GM12873 (cell line): ENCODE results near the gene TGM6.

Experiments used
- TF ChIP-seq, protein P1 (sequence below): IDR thresholded peaks from 2 replicates; pipeline ENCODE4 v1.5.1; 2012; ENCODE audit warnings: low read depth, mild to moderate bottlenecking, moderate library complexity, low read length, control low read depth; ENCODE audit not compliant: insufficient read depth; ENCODE audit errors: missing control alignments

The TGM6 gene

DNA sequence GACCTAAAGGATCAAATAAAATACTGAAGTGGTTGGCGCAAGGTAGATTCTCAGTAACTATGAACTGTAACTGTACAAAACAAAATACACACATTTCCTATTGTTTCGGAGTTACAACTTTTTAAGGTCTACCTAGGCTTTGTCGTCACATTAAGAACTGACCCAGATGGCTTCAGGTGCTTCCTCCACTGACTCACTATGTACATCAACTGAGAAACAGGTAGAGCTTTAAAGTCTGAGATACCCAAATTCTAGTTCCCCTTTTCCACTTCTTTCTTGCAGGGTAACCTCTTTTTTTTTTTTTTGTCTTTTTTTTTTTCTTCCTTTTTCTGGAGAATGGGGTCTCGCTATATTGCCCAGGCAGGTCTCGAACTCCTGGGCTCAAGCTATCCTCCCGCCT, 84.4 kb downstream of the TGM6 start:
- TF ChIP-seq, protein P1, sequence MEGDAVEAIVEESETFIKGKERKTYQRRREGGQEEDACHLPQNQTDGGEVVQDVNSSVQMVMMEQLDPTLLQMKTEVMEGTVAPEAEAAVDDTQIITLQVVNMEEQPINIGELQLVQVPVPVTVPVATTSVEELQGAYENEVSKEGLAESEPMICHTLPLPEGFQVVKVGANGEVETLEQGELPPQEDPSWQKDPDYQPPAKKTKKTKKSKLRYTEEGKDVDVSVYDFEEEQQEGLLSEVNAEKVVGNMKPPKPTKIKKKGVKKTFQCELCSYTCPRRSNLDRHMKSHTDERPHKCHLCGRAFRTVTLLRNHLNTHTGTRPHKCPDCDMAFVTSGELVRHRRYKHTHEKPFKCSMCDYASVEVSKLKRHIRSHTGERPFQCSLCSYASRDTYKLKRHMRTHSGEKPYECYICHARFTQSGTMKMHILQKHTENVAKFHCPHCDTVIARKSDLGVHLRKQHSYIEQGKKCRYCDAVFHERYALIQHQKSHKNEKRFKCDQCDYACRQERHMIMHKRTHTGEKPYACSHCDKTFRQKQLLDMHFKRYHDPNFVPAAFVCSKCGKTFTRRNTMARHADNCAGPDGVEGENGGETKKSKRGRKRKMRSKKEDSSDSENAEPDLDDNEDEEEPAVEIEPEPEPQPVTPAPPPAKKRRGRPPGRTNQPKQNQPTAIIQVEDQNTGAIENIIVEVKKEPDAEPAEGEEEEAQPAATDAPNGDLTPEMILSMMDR, result no peak

DNA sequence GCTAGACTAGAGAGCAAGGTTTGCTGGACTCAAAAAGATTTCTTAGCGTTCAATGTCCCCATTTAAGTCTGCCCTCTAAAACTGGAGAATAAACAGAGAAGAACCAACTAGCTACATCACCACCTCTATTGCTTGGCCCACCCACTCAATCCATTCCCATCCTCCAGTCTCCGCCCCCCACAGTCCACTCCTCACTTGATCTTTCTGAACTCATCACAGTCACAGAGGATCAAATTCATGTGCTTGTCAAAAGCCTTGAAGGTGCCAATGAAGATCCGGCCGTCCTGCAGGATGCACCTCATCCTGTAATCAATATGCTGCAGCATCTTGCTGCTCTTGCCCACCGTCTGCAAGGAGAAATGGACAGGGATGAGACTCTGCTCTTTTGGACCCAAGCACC, 86.7 kb downstream of the TGM6 start:
- TF ChIP-seq, protein P1, result no peak

DNA sequence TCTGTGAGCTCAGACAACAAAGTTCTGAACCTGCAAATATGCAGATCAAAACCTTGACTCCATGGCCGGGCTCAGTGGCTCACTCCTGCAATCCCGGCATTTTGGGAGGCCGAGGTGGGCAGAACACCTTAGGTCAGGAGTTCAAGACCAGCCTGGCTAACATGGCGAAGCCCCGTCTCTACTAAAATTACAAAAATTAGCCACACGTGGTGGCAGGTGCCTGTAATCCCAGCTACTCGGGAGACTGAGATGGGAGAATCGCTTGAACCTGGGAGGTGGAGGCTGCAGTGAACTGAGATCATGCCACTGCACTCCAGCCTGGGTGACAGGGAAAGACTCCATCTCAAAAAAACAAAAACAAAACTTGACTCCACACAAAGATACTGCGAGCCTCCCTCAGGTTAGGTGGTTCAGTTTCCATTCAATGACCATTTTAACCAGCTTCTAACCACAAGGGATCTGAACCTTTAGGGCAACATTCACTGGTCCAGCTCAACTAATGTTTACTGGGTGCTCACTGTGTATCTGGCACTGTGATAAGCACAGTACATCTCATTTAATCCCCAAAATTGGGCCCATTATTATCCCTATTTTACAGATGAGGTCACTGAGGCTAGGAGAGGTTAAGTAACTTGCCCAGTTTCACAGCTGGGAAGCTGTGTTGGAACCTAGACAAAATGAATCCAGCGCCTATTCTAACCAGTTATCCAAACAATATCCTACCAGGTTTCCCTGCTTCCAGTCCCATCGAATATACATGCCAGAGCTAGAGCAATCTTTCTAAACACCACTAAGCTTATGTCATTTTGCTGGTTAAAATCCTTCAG, 88.1 kb downstream of the TGM6 start:
- TF ChIP-seq, protein P1, result no peak

DNA sequence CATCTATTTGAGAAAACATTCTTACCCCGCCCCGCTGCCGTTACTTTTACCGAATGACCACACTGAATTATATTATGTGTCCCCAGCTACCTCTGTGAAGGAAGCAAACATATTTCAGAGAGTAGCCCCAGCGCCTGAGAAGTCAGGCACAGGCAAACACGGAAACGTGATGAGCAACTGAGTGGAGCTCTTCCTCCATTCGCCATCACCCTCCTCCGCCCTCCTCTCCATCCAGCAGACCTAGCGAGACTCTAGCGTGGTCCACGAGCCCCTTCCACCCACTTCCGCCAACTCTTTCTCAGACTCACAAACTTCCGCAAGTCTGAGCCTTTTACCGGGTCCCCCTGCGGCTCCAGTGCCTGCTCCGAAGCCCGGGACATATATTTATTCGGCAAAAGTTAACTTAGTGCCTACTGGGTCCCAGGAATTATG, 89.3 kb downstream of the TGM6 start:
- TF ChIP-seq, protein P1, result no peak

DNA sequence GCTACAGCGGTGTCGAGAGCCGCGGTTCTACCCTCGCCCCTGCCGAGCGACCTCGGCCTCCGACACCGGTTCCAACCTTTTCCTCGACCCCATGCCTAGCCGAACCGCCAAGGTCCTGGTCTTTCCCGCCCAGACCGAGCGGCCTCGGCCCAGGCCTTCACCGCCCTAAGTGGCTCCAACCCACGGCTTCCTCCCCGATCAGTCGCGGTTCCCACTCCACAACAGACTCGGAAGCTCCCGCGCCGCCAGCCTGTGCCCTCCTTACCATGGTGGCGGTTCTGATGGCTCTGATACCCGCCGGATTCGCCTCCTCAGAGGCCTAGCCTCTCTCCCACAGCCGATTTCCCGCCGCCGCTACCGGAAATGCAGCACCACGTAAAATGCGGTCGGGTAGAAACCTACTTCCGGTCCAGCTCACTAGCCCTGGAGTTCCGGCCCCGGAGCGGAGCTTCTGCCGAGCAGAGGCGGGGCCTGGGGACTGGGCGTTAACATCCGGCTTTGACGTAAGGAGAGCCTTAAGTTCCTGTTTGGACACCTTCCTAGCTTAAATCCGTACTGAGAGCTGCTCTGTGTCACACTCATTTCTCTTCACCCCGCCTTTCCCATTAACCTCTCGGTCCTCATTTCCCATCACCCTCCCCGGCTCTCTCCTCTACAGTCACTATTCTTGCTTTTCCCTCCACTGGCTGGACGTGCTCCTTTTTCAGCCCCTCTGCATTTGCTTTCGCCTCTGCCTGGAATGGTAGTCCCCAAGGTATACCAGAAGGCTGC, 89.9 kb downstream of the TGM6 start, which contains the start of gene SNRPB:
Gene SNRPB (minus strand): TSS at position 367 of the 771 bp plus-strand sequence. CDS start 99 bp downstream, at position 268.
- TF ChIP-seq, protein P1, result no peak

DNA sequence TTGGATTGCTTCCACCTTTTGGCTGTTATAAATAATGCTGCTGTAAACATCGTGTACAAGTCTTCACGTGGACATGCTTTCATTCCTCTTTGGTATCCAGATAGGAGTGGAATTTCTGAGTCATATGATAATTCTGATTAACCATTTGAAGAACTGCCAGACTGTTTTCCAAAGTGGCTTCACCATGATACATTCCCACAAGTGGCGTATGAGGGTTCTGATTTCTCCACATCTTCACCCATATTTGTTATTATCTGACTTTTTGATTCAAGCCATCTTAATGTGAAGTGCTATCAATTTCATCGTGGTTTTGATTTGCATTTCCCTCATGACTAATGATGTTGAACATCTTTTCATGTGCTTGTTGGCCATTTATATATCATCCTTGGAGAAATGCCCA, 92.8 kb downstream of the TGM6 start:
- TF ChIP-seq, protein P1, result no peak

DNA sequence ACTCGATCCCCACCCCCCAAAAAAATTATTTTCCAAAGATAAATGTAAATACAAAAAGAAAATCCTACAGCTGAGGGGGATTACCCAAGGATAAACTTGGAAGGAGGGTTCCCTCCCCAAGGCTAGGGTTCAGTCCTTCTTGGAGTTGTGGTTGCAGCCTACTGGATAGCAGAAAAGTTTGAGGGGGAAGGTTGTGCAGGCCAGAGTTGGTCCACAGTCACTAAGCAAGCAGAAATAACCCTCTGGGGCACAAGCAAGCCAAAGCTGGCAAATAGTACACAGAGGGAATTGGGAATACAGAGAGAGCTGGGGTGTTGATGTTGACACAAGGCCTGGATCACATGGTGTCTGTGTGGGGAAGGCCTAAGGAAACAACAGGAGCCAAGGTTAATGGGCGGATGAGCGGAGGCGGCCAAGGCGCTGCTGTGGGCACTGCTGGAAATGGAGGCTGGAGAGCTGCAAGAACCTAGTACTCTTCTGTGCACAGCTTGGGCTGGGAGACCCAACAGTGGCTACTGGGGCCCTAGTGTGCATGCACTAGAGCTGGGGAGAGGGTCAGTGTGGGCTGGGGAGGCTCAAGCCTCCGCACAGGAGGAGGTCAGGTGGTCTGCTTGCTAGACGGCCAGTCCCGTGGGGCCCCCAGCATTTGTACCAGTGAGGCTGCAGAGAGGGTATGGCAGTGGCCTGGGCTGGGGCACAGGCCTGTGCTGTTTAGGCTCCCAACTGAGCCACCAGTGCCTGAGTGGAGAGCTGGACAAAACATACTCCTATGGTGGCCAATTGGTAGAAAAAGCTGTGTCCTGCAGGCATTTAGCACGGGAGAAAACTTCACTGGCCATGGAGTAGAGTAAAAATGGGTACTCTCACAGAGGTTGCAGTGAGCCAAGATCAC, 95.4 kb downstream of the TGM6 start:
- TF ChIP-seq, protein P1, result no peak
